IMR-90 (cell line): ENCODE data around the gene POMT2. TPM values are rescaled to one million over a fixed set of nuclear protein-coding genes. Genes with fewer than 3 reads are reported as not detected.

Experiments used
- ATAC-seq: fragments of 200-7000 bp; cut with Tn5 transposase; 2 replicates; pipeline ENCODE4 v1.9.1; 2020; ENCODE audit warnings: low read depth, mild to moderate bottlenecking, moderate library complexity
- BruUV-seq: library from RNA; stranded (reverse); fragments of 400-500 nt; replicated peaks from 2 replicates; lab custom pipeline; 2021; lab: Mats Ljungman, UMichigan
- CTCF ChIA-PET: fragments of 300-600 bp; formaldehyde crosslinking; extraction: SDS; loops from one replicate; lab custom pipeline; 2021; ENCODE audit warnings: antibody characterized with exemption; lab: Yijun Ruan, JAX
- POLR2A ChIA-PET: fragments of 300-600 bp; sonication (Branson Sonifier 250); formaldehyde crosslinking; loops from one replicate; lab custom pipeline; 2022; ENCODE audit warnings: antibody characterized with exemption; ENCODE audit not compliant: unreplicated experiment; lab: Charles Lee
- DNase-seq: peaks from one replicate; pipeline ENCODE4 v3.0.0; 2013
- H2AFZ ChIP-seq: replicated peaks from 2 replicates; pipeline ENCODE3; 2013; ENCODE audit warnings: low read length, mild to moderate bottlenecking; ENCODE audit not compliant: poor library complexity
- H2AK5ac ChIP-seq: 2 replicates; pipeline ENCODE4 v1.6.1; 2013; ENCODE audit warnings: low read depth, low read length, inconsistent platforms
- H2AK9ac ChIP-seq: replicated peaks from 2 replicates; pipeline ENCODE3; 2013; ENCODE audit warnings: mild to moderate bottlenecking, low read depth, low read length, moderate library complexity; ENCODE audit not compliant: poor library complexity
- H2BK120ac ChIP-seq: 2 replicates; pipeline ENCODE4 v1.6.1; 2013; ENCODE audit warnings: low read depth, low read length, inconsistent platforms
- H2BK15ac ChIP-seq: 3 replicates; pipeline ENCODE4 v1.6.1; 2013; ENCODE audit warnings: low read depth, low read length, inconsistent platforms
- H2BK20ac ChIP-seq: 2 replicates; pipeline ENCODE4 v1.6.1; 2013; ENCODE audit warnings: low read depth, mild to moderate bottlenecking, inconsistent platforms, low read length, moderate library complexity
- H2BK5ac ChIP-seq: 2 replicates; pipeline ENCODE4 v1.6.1; 2013; ENCODE audit warnings: mild to moderate bottlenecking, low read depth, low read length, inconsistent platforms; ENCODE audit not compliant: poor library complexity, severe bottlenecking
- H3K14ac ChIP-seq: replicated peaks from 2 replicates; pipeline ENCODE4 v1.6.1; 2013; ENCODE audit warnings: low read depth, low read length, inconsistent platforms
- H3K18ac ChIP-seq: 2 replicates; pipeline ENCODE4 v1.6.1; 2013; ENCODE audit warnings: low read depth, low read length, control low read depth
- H3K23ac ChIP-seq: 2 replicates; pipeline ENCODE4 v1.6.1; 2013; ENCODE audit warnings: low read depth, low read length, inconsistent platforms
- H3K27ac ChIP-seq: 2 replicates; pipeline ENCODE4 v1.5.1; 2013; ENCODE audit warnings: mild to moderate bottlenecking, control low read depth, low read length; ENCODE audit not compliant: insufficient read depth
- H3K27me3 ChIP-seq: 2 replicates; pipeline ENCODE4 v1.6.1; 2013; ENCODE audit warnings: low read length; ENCODE audit not compliant: control insufficient read depth, insufficient read depth
- H3K36me3 ChIP-seq: 2 replicates; pipeline ENCODE4 v1.6.1; 2013; ENCODE audit warnings: low read length, mixed read lengths; ENCODE audit not compliant: control insufficient read depth, insufficient read depth
- H3K4ac ChIP-seq: 2 replicates; pipeline ENCODE4 v1.6.1; 2013; ENCODE audit warnings: low read depth, low read length, inconsistent platforms
- H3K4me1 ChIP-seq: 2 replicates; pipeline ENCODE4 v1.6.1; 2013; ENCODE audit warnings: low read length, mixed read lengths; ENCODE audit not compliant: control insufficient read depth, insufficient read depth
- H3K4me2 ChIP-seq: 2 replicates; pipeline ENCODE4 v1.6.1; 2013; ENCODE audit warnings: low read depth, mild to moderate bottlenecking, control low read depth, low read length, moderate library complexity
- H3K4me3 ChIP-seq: 2 replicates; pipeline ENCODE4 v1.5.1; 2013; ENCODE audit warnings: low read depth, mild to moderate bottlenecking, control low read depth, low read length, moderate library complexity; ENCODE audit not compliant: insufficient read depth
- H3K56ac ChIP-seq: 2 replicates; pipeline ENCODE4 v1.6.1; 2013; ENCODE audit warnings: low read length, inconsistent platforms; ENCODE audit not compliant: insufficient read depth; ENCODE audit errors: extremely low read depth
- H3K79me1 ChIP-seq, 2 experiments: 2 replicates each; pipeline ENCODE4 v1.6.1; 2013; ENCODE audit warnings: low read length in 2 of 2, inconsistent platforms in 1 of 2, low read depth in 1 of 2
- H3K9ac ChIP-seq: 2 replicates; pipeline ENCODE4 v1.6.1; 2013; ENCODE audit warnings: low read depth, low read length, control low read depth
- H3K9me1 ChIP-seq: 2 replicates; pipeline ENCODE4 v1.6.1; 2013; ENCODE audit warnings: low read length, inconsistent platforms; ENCODE audit not compliant: insufficient read depth
- H3K9me3 ChIP-seq: 2 replicates; pipeline ENCODE4 v1.6.1; 2013; ENCODE audit warnings: low read length; ENCODE audit not compliant: control insufficient read depth, insufficient read depth
- H4K20me1 ChIP-seq: 2 replicates; pipeline ENCODE4 v1.6.1; 2013; ENCODE audit warnings: low read length, inconsistent platforms; ENCODE audit not compliant: insufficient read depth
- H4K5ac ChIP-seq: 2 replicates; pipeline ENCODE4 v1.6.1; 2013; ENCODE audit warnings: mild to moderate bottlenecking, low read depth, low read length, control low read depth
- H4K8ac ChIP-seq, 2 experiments: 2 replicates each; pipeline ENCODE4 v1.6.1; 2013; ENCODE audit warnings: low read depth in 2 of 2, low read length in 2 of 2, control low read depth in 1 of 2, inconsistent platforms in 1 of 2
- H4K91ac ChIP-seq: 2 replicates; pipeline ENCODE4 v1.6.1; 2013; ENCODE audit warnings: low read depth, low read length, inconsistent platforms; ENCODE audit not compliant: insufficient read depth
- CHD1 ChIP-seq: IDR thresholded peaks from 2 replicates; pipeline ENCODE4 v1.6.1; 2012; ENCODE audit warnings: low read depth, low read length, improper control_type of control experiment
- WGBS, 2 experiments: methylation state at CpG; one replicate each; pipeline versions ENCODE4 v1.1.5 to v1.1.7; 2013; ENCODE audit warnings: missing lambda C conversion rate in 2 of 2; ENCODE audit not compliant: insufficient read length in 1 of 2; ENCODE audit errors: extremely low coverage in 2 of 2; 5-methylcytosine and 5-hydroxymethylcytosine counted together
- dilution Hi-C: fragments of 300-500 bp; cut with HindIII; formaldehyde crosslinking; loops from one replicate; pipeline ENCODE4 v1.14.3; 2018; ENCODE audit warnings: low sequenced_read_pairs; ENCODE audit not compliant: unreplicated experiment
- in situ Hi-C: fragments of 300-500 bp; cut with MboI; formaldehyde crosslinking; loops from 3 replicates; pipeline ENCODE4 v1.14.3; 2019; ENCODE audit warnings: low sequenced_read_pairs, inconsistent platforms, mixed read lengths
- intact Hi-C: fragments of 100-400 bp; cut with micrococcal nuclease; formaldehyde crosslinking; loops from 2 replicates; pipeline ENCODE4 v1.10.0; 2022
- polyA plus RNA-seq, 3 experiments: library from polyadenylated mRNA; depleted of rRNA; stranded (reverse); fragments of >200 nt; gene quantifications; 2 replicates each; pipeline ENCODE4 v1.2.3, GENCODE V29; 2012; ENCODE audit warnings: low replicate concordance in 1 of 3
- total RNA-seq: library from RNA; depleted of rRNA; stranded (reverse); fragments of >200 nt; gene quantifications from 2 replicates; pipeline ENCODE4 v1.2.3, GENCODE V29; 2012
- TF ChIP-seq, protein P1 (sequence below): fragments of 150-350 bp; IDR thresholded peaks from 2 replicates; pipeline ENCODE4 v1.6.1; 2016; ENCODE audit warnings: low read depth, mild to moderate bottlenecking, low read length, moderate library complexity, borderline replicate concordance

The POMT2 gene
- total and polyA plus RNA-seq, 2 of the 4 experiments (the other 2 are of a cell fraction): 6.5 to 13.0 TPM

DNA sequence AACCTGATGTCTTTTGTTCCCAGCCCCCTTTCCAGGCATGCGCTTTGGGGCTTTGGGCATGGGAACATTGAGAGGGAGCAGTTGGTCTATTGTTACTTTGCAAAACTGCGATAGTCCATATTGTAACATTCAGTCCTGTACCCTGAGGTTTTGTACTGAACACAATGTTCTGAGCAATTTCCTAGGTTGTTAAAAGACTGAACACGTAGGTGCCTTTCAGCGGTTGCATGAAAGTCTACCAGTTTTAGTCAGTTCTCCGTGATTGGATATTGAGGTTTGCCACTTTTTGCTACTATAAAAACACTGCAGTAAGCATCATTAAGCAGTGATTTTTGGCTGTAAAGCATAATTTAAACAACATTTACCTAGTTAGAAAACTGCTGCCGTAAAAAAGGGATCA lies 69.8 kb downstream of the POMT2 start:
- Histone ChIP-seq H3K79me1 (no peaks in the 10 kb centered on the region), H3K4me2 (no peak overlapping the region), H3K4me3 (no peak overlapping the region), H2AFZ (no peak overlapping the region), H2BK20ac (no peak overlapping the region), H2BK120ac (no peak overlapping the region), H2AK5ac (no peak overlapping the region), H4K91ac (no peak overlapping the region), H2AK9ac (no peak overlapping the region), H4K8ac (no peak overlapping the region), H3K27ac (no peak overlapping the region), H3K27me3 (peaks cover 4% of the 10 kb centered on the region), H3K56ac (no peak overlapping the region), H3K18ac (no peak overlapping the region), H3K9ac (no peak overlapping the region), H2BK15ac (no peak overlapping the region), H4K5ac (no peak overlapping the region), H2BK5ac (no peak overlapping the region), H3K14ac (no peak overlapping the region), H3K4ac (no peak overlapping the region), H4K20me1 (no peaks in the 10 kb centered on the region), H3K23ac (no peak overlapping the region), H3K9me1 (no peaks in the 10 kb centered on the region), H3K9me3 (no peaks in the 10 kb centered on the region), H3K36me3 (no peaks in the 10 kb centered on the region), H3K4me1 (no peaks in the 10 kb centered on the region)
- intact Hi-C loops (no loop called here), in situ Hi-C loops (no loop called here), dilution Hi-C loops (no loop called here)
- BruUV-seq: no TSS peak
- ChIA-PET POLR2A (no interaction called here), CTCF (no interaction called here)
- 100% methylated on average over 1 of the region's 6 CpGs; no CpG with 5 or more reads in 1 of the 2 experiments for WGBS, 2 experiments
- ATAC-seq (no peak), DNase-seq (no peak)
- TF ChIP-seq CHD1: no peak
- TF ChIP-seq, protein P1, sequence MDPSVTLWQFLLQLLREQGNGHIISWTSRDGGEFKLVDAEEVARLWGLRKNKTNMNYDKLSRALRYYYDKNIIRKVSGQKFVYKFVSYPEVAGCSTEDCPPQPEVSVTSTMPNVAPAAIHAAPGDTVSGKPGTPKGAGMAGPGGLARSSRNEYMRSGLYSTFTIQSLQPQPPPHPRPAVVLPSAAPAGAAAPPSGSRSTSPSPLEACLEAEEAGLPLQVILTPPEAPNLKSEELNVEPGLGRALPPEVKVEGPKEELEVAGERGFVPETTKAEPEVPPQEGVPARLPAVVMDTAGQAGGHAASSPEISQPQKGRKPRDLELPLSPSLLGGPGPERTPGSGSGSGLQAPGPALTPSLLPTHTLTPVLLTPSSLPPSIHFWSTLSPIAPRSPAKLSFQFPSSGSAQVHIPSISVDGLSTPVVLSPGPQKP: no peak
